GM23338 (cell line): ENCODE data around the gene LIMK2.

Source experiments
- CREB1 ChIP-seq: fragments of 250-450 bp; sonication (Bioruptor Pico); IDR thresholded peaks from 2 replicates; pipeline ENCODE4 v1.5.0; 2020; ENCODE audit warnings: low read depth, mild to moderate bottlenecking, moderate library complexity
- CTCF ChIP-seq, 2 experiments: fragments of 200-600 bp in 1 of 2; sonication (generic) in 1 of 2; conservative IDR thresholded peaks; 2 replicates each; pipeline versions ENCODE4 v1.5.1 to v1.6.1; 2016 to 2017; ENCODE audit warnings: antibody characterized with exemption in 2 of 2, low read depth in 2 of 2, mild to moderate bottlenecking in 2 of 2, moderate library complexity in 1 of 2
- ETS1 ChIP-seq: IDR thresholded peaks from 2 replicates; pipeline ENCODE4 v1.6.1; 2016; ENCODE audit warnings: antibody characterized with exemption
- EZH2 ChIP-seq: fragments of 200-600 bp; sonication (generic); IDR thresholded peaks from one replicate; pipeline ENCODE4 v1.8.0; 2017; ENCODE audit warnings: antibody characterized with exemption, mild to moderate bottlenecking, low read depth; ENCODE audit not compliant: unreplicated experiment
- EZH2phosphoT487 ChIP-seq: fragments of 200-600 bp; sonication (generic); IDR thresholded peaks from one replicate; pipeline ENCODE4 v1.8.1; 2018; ENCODE audit warnings: antibody characterized with exemption; ENCODE audit not compliant: unreplicated experiment
- NANOG ChIP-seq: IDR thresholded peaks from 2 replicates; pipeline ENCODE4 v1.6.1; 2016; ENCODE audit warnings: antibody characterized with exemption, borderline replicate concordance
- POLR2AphosphoS5 ChIP-seq: IDR thresholded peaks from 2 replicates; pipeline ENCODE4 v1.6.1; 2016; ENCODE audit warnings: antibody characterized with exemption, low read depth
- REST ChIP-seq: IDR thresholded peaks from one replicate; pipeline ENCODE4 v1.6.1; 2018; ENCODE audit warnings: antibody characterized with exemption; ENCODE audit not compliant: unreplicated experiment
- STAT1 ChIP-seq: IDR thresholded peaks from one replicate; pipeline ENCODE4 v1.6.1; 2016; ENCODE audit warnings: antibody characterized with exemption; ENCODE audit not compliant: unreplicated experiment
- ZNF114 ChIP-seq: fragments of 250-450 bp; sonication (Bioruptor Pico); IDR thresholded peaks from 2 replicates; pipeline ENCODE4 v1.5.0; 2020; ENCODE audit warnings: mild to moderate bottlenecking, moderate library complexity
- ZNF331 ChIP-seq: fragments of 250-450 bp; sonication (Bioruptor Pico); IDR thresholded peaks from 2 replicates; pipeline ENCODE4 v1.5.0; 2020; ENCODE audit warnings: low read depth, mild to moderate bottlenecking, moderate library complexity
- ZNF462 ChIP-seq: fragments of 250-450 bp; sonication (Bioruptor Pico); IDR thresholded peaks from 2 replicates; pipeline ENCODE4 v1.5.0; 2020; ENCODE audit warnings: mild to moderate bottlenecking, moderate library complexity

- TF ChIP-seq CTCF (conservative IDR thresholded peaks at IDR 0.05; ENCODE audit: low read depth in 2 of 2) (peak; percentile 83 to 99), REST (no peak), EZH2 (no peak), POLR2AphosphoS5 (no peak), EZH2phosphoT487 (no peak), ZNF114 (CRISPR knock-in tag) (no peak), ETS1 (no peak), CREB1 (CRISPR knock-in tag) (no peak), ZNF331 (CRISPR knock-in tag) (no peak), STAT1 (no peak), ZNF462 (CRISPR knock-in tag) (no peak), NANOG (no peak)
Measured at GRCh38 chr22:31313366-31314147, 101.5 kb downstream of the LIMK2 start.
